Nephron progenitor cell (in vitro differentiated cells): ENCODE data around the gene ELAPOR1.

Experiments
- DNase-seq: peaks from one replicate; pipeline ENCODE4 v3.0.0; 2021
- H3K27ac Mint-ChIP-seq: 2 replicates; pipeline ENCODE4 v1.8.0; 2021; ENCODE audit warnings: mild to moderate bottlenecking, moderate library complexity, mixed read lengths
- H3K27me3 Mint-ChIP-seq: 2 replicates; pipeline ENCODE4 v1.8.0; 2021; ENCODE audit warnings: mild to moderate bottlenecking, low read depth, mixed read lengths; ENCODE audit not compliant: poor library complexity
- H3K36me3 Mint-ChIP-seq: 2 replicates; pipeline ENCODE4 v1.8.0; 2021; ENCODE audit warnings: low read depth, mixed read lengths
- H3K4me1 Mint-ChIP-seq: 2 replicates; pipeline ENCODE4 v1.8.0; 2021; ENCODE audit warnings: mixed read lengths
- H3K4me3 Mint-ChIP-seq: 2 replicates; pipeline ENCODE4 v1.8.0; 2021; ENCODE audit warnings: mild to moderate bottlenecking, moderate library complexity, mixed read lengths
- H3K9me3 Mint-ChIP-seq: 2 replicates; pipeline ENCODE4 v1.8.0; 2021; ENCODE audit warnings: mild to moderate bottlenecking, moderate library complexity, mixed read lengths
- TF ChIP-seq, protein P1 (sequence below): fragments of 200-600 bp; sonication (generic); IDR thresholded peaks from 2 replicates; pipeline ENCODE4 v1.5.0; 2021; ENCODE audit warnings: antibody characterized with exemption

The ELAPOR1 gene

DNA sequence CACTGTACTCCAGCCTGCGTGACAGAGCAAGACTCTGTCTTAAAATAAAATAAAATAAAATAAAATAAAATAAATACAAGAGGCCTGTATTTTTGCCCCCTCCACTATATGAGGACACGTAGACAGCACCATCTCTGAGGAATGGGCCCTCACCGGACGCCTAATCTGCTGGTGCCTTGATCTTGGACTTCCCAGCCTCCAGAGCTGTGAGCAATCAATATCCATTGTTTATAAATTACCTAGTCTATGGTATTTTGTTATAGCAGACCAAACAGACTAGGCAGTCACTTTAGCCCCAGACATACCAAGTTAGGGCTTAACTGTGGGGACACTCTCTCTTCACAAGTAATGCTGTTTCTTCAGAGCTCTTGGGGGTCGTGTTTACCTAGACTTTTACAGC, 6.4 kb downstream of the ELAPOR1 start:
- Mint-ChIP-seq H3K27me3 (peaks cover 58% of the 10 kb centered on the region), H3K36me3 (no peaks in the 10 kb centered on the region), H3K27ac (no peak overlapping the region), H3K4me3 (no peak overlapping the region), H3K4me1 (no peaks in the 10 kb centered on the region), H3K9me3 (peaks cover 7% of the 10 kb centered on the region)
- TF ChIP-seq, protein P1, sequence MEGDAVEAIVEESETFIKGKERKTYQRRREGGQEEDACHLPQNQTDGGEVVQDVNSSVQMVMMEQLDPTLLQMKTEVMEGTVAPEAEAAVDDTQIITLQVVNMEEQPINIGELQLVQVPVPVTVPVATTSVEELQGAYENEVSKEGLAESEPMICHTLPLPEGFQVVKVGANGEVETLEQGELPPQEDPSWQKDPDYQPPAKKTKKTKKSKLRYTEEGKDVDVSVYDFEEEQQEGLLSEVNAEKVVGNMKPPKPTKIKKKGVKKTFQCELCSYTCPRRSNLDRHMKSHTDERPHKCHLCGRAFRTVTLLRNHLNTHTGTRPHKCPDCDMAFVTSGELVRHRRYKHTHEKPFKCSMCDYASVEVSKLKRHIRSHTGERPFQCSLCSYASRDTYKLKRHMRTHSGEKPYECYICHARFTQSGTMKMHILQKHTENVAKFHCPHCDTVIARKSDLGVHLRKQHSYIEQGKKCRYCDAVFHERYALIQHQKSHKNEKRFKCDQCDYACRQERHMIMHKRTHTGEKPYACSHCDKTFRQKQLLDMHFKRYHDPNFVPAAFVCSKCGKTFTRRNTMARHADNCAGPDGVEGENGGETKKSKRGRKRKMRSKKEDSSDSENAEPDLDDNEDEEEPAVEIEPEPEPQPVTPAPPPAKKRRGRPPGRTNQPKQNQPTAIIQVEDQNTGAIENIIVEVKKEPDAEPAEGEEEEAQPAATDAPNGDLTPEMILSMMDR, result no peak
- DNase-seq, result no peak

DNA sequence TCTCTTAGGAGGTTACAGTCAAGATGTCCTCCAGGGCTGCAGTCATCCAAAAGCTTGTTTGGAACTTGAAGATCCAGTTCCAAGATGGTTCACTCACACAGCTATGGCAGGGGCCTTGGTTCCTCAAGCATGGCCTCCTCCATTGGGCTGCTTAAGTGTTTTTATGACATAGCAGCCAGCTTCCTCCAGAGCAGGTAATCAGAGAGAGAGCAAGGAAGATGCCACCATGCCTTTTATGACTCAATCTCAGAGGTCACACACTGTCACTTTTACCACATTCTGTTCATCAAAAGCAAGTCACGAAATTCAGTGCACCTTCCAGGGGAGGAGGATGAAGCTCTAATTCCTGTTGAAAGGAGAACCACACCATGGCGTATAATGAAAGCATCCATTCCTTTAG, 17.1 kb downstream of the ELAPOR1 start:
- Mint-ChIP-seq H3K4me3 (no peak overlapping the region), H3K36me3 (no peaks in the 10 kb centered on the region), H3K9me3 (no peaks in the 10 kb centered on the region), H3K27me3 (peaks cover 15% of the 10 kb centered on the region), H3K4me1 (peaks cover 23% of the 10 kb centered on the region), H3K27ac (no peak overlapping the region)
- no peak for DNase-seq
- TF ChIP-seq, protein P1, result no peak

DNA sequence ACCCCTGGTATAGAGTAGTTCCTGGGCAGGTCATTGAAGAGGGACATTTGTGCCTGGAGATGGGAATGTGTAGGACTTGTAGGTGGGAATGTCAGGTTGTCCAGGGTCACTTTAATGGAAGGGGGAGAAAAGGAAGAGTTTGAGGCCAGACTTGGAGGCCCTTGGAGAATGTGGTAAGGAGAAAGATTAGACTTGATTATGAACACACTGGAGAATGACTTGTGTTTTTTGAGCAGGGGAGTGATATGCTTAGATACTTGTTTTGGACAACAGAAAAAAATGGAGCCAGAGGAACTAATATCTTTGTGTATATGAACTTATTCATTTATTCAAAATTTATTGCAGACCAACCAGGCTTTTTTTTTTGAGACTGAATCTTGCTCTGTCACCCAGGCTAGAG, 17.9 kb downstream of the ELAPOR1 start:
- no peak overlapping the region for H3K4me3 Mint-ChIP-seq
- TF ChIP-seq, protein P1, result no peak
- no peaks in the 10 kb centered on the region for H3K9me3 Mint-ChIP-seq
- H3K27ac Mint-ChIP-seq, result no peak overlapping the region
- no peak for DNase-seq
- H3K36me3 Mint-ChIP-seq, result no peaks in the 10 kb centered on the region
- H3K27me3 Mint-ChIP-seq, result peaks cover 15% of the 10 kb centered on the region
- H3K4me1 Mint-ChIP-seq, result peaks cover 25% of the 10 kb centered on the region

DNA sequence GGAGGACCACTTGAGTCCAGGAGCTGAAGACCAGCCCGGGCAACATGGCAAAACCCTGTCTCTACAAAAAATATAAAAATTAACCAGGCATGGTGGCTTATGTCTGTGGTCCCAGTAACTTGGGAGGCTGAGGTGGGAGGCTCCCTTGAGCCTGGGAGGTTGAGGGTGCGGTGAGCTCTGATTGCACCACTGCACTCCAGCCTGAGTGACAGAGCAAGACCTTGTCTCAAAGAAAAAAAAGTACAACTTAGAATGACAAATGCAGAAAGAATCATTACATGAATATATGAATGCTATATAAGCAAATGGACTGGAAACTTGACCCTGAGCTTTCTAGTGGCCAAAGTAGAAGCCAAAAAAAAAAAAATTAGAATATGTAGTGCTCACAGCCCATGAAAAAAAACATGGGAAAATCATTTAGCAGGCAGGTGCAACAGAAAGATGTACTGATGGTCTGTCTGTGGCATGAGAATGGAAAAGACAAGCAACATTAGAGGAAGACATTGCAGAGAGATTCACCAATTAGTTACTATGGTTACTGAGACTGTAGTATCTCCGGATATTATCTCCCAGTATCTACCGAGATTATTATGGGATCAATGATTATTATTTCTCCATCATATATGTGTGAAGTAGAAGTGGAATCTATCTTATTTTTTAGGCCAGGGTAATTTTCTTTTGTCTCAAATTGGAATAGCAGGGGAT, 19.2 kb downstream of the ELAPOR1 start:
- DNase-seq, result no peak
- no peaks in the 10 kb centered on the region for H3K9me3 Mint-ChIP-seq
- TF ChIP-seq, protein P1, result no peak
- no peaks in the 10 kb centered on the region for H3K36me3 Mint-ChIP-seq
- H3K4me3 Mint-ChIP-seq, result no peak overlapping the region
- H3K27me3 Mint-ChIP-seq, result peaks cover 15% of the 10 kb centered on the region
- peaks cover 25% of the 10 kb centered on the region for H3K4me1 Mint-ChIP-seq
- H3K27ac Mint-ChIP-seq, result no peak overlapping the region

DNA sequence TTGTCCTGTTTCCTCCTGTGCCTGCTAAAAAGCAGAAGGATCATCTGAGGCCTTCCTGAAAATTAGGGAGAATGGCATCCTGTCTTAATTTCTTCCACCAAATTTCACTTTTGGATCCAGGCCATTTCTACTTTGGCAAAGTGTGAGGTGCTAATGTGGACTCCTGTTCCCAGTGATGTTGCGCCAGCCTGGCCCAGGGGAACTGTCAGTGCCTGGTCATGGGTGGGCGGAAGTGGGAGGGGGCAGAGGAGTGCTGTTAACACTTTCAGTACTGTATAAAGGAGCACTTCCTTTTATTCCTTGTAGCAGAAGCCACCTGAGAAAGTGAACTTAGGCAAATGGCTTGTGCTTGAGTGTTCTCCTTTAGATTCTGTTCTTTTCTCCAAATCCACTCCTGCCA, 19.9 kb downstream of the ELAPOR1 start:
- peaks cover 25% of the 10 kb centered on the region for H3K4me1 Mint-ChIP-seq
- no peak overlapping the region for H3K4me3 Mint-ChIP-seq
- no peak overlapping the region for H3K27ac Mint-ChIP-seq
- peak; percentile 13 for DNase-seq
- no peaks in the 10 kb centered on the region for H3K36me3 Mint-ChIP-seq
- H3K9me3 Mint-ChIP-seq, result no peaks in the 10 kb centered on the region
- H3K27me3 Mint-ChIP-seq, result peaks cover 15% of the 10 kb centered on the region
- TF ChIP-seq, protein P1, result no peak

DNA sequence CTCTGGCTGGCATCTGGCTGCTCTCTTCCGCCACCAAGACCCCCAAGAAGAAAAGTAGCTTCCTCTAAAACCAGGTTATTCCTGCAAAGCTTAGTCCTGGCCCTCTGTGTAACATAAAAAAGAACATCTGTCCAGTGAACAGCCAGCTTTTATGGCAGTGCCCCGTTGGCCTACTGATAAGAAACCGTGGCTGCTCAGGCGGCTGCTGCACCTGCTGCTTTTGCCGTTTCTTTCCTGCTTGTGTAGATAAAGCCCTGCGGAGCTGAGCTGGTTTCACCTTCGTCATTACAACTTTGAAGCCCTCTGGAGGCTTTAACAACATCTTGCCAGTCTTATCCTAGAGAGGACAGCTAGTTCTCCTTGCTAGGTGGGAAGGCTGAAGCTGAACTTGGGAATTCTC, 20.5 kb downstream of the ELAPOR1 start:
- TF ChIP-seq, protein P1, result no peak
- peaks cover 25% of the 10 kb centered on the region for H3K4me1 Mint-ChIP-seq
- DNase-seq, result no peak
- no peaks in the 10 kb centered on the region for H3K9me3 Mint-ChIP-seq
- H3K36me3 Mint-ChIP-seq, result no peaks in the 10 kb centered on the region
- H3K27ac Mint-ChIP-seq, result no peak overlapping the region
- peaks cover 15% of the 10 kb centered on the region for H3K27me3 Mint-ChIP-seq
- no peak overlapping the region for H3K4me3 Mint-ChIP-seq
